HG03442 (cell line): ENCODE measurements around the gene GDAP1L1.
"Not testable (repeated sequence)": the region's sequence is repeated elsewhere in the genome, so short reads cannot be mapped to it uniquely, and the experiment has no call there.

Experiments used
- ATAC-seq: cut with Tn5 transposase; IDR thresholded peaks from one replicate; pipeline ENCODE4 v1.9.1; 2021; ENCODE audit warnings: mild to moderate bottlenecking, moderate library complexity; ENCODE audit not compliant: unreplicated experiment

Gene GDAP1L1

GRCh38 chr20:44219170-44219730, 27.9 kb upstream of the GDAP1L1 start:
- no peak for ATAC-seq

DNA sequence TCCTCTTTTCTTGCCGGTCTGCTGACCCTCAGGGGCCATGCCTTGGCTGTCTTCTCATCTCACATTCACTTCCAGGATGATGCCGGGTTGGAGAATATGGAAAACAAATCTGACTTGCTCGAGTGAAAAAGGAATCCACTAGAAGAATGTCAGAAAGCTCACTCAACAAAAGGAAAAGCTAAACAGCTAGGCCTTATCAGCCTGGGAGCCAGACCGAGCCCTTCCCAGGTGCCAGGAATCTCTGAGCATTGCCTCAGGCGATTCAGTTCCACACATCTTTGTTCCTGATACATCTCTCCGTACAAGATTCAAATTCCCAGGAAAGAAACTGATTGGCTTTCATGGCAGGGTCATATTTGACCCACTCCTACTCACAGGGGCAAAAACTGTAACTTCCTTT, 27.3 kb upstream of the GDAP1L1 start:
- ATAC-seq: no peak

GRCh38 chr20:44221368-44221954, 25.6 kb upstream of the GDAP1L1 start:
- ATAC-seq: no peak

DNA sequence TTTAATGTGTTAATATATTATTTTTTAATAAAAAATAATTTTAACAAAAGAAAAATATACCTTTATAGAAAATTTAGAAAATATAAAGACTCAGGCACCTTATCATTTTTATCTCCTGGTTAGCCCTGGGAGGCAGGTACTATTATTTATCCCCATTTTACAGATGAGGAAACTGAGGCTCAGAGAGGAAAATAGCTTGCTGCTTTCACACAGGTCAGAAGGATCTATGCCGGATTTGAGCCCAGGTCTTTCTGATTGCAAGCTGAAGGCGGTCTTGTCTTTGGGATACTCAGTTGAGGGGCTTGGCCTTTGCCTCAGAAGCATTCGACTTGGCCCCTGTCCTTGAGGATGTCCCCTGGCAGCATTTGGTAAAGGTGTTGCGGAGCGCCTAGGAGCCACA, 25.1 kb upstream of the GDAP1L1 start:
- no peak for ATAC-seq

- no peak for ATAC-seq
Observed at GRCh38 chr20:44222633-44223368, 24.3 kb upstream of the GDAP1L1 start.

DNA sequence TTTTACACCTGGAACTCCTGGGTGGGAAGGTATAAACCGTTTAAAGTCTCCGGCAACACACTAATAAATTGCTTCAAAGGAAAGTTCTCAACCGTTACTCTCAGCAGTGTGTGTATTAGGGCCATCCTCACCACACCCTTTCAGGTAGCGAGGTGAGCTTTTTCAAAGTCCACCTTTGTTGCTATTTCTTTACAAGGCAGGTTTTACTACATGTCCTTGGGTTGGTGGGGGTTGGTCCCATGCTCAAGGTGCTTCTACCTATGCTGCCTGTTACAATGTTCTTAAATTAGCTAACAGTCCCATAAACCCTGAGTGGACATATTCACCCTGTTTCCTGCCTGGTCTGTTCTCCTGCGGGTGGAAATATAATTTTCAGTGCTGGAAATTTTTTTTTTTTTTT, 23.4 kb upstream of the GDAP1L1 start:
- no peak for ATAC-seq

DNA sequence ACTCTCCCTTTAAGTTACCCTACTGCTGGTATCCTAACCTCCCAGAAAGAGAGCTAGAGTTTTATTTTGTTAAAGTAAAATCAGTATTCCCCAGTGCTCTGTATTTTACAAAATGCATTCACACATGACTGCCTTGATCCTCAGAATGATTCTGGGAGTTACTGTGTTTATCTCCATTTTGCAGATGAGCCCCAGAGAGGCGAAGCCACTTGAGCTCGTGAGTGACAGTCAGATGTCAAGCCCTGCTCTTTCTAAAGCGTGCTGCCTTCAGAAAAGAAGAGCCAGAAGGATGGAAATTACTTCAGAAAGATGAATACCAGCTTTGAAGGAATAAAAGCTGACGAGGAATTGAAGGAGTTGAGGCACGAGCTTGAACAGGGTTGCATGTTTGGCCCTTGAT, 22.5 kb upstream of the GDAP1L1 start:
- ATAC-seq: no peak

GRCh38 chr20:44228465-44229258, 18.4 kb upstream of the GDAP1L1 start:
- no peak for ATAC-seq

- ATAC-seq: no peak
Observed at GRCh38 chr20:44231193-44231592, 15.9 kb upstream of the GDAP1L1 start.

DNA sequence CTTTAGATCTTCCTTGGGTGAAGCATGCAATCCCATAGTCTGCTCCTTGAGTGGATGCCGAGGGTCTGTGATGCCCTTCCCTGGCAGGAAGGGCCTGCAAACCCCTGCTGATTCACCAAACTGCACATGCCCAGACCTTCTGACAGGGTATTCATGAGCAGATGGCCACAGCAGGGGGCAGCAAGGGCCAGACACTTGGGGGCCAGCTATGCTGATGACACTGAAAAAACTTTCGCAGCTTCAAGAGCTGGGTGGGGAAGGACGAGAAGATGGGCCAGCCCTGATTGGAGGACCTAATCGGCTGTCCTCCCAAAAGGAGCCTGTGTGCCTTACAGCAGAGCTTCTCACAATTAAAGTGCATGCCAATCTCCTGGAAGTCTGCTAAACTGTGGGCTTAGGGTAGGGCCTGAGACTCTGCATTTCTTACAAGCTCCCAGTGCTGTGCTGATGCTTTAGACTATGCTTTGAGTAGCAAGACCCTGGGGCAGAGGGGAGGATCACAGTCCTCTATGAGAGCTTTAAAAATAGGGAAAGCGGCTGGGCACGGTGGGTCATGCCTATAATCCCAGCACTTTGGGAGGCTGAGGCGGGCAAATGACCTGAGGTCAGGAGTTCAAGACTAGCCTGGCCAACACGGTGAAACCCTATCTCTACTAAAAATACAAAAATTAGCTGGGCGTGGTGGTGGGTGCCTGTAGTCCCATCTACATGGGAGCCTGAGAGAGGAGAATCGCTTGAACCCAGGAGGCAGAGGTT, 15.2 kb upstream of the GDAP1L1 start:
- no peak for ATAC-seq

DNA sequence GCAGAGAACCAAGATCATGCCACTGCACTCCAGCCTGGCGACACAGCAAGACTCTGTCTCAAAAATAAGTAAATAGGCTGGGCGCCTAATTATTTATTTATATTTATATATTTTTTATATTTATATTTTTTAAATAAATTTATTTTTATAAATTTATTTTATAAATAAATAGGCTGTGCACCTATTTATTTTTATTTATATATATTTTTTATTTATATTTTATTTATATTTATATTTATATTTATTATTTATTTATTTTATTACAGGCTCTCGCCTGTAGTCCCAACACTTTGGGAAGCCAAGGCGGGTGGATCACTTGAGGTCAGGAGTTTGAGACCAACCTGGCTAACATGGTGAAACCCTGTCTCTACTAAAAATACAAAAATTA, 14.6 kb upstream of the GDAP1L1 start:
- not testable (repeated sequence) for ATAC-seq

- no peak for ATAC-seq
Observed at GRCh38 chr20:44233436-44234016, 13.6 kb upstream of the GDAP1L1 start.

DNA sequence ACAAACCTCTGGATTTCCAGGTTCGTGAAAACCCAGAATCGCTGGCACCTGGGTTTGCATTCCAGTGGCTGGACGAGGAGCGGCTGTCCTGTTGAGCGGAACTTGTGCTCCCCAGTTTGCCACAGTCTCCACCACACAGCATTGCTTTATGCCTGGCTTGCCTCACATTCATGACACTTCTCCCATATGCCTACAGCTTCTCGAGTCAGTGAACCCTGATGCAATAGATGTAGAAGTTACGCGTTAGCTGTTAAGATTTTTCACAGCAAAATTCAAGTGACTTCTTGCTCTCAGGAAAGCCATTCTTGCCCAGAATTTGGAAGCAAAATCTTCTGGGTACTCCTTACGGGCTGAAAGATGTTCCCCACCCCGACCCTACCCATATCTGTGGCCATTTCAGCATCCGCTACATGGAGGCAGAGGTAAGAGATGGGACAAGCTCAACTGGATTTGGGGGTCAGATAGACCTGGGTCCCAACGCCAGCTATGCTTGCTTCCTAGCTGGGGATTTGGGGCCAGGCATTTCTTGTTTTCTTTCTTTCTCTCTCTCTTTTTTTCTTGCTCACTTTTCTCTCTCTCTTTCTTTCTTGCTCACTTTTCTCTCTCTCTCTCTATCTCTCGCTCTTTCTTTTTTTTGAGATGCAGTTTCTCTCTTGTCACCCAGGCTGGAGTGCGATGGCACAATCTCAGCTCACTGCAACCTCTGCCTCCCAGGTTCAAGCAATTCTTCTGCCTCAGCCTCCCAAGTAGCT, 12.4 kb upstream of the GDAP1L1 start:
- ATAC-seq: no peak

- ATAC-seq: no peak
Observed at GRCh38 chr20:44235702-44236101, 11.4 kb upstream of the GDAP1L1 start.

DNA sequence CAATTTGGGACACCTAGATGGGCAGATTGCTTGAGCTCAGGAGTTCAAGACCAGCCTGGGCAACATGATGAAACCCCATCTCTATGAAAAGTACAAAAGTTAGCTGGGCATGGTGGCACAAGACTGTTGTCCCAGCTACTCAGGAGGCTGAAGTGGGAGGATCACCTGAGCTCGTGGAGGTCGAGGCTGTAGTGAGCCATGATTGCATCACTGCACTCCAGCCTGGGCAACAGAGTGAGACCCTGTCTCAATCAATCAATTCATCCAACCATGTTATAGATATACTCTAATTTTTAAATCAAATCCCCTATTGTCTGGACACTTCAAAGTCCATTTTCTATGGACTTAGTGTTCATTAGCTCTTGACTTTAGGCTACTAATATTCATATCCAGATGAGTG, 10.3 kb upstream of the GDAP1L1 start:
- not testable (repeated sequence) for ATAC-seq

GRCh38 chr20:44241796-44242195, 5.3 kb upstream of the GDAP1L1 start:
- ATAC-seq: no peak

GRCh38 chr20:44245977-44246376, 1.1 kb upstream of the GDAP1L1 start:
- ATAC-seq: no peak

DNA sequence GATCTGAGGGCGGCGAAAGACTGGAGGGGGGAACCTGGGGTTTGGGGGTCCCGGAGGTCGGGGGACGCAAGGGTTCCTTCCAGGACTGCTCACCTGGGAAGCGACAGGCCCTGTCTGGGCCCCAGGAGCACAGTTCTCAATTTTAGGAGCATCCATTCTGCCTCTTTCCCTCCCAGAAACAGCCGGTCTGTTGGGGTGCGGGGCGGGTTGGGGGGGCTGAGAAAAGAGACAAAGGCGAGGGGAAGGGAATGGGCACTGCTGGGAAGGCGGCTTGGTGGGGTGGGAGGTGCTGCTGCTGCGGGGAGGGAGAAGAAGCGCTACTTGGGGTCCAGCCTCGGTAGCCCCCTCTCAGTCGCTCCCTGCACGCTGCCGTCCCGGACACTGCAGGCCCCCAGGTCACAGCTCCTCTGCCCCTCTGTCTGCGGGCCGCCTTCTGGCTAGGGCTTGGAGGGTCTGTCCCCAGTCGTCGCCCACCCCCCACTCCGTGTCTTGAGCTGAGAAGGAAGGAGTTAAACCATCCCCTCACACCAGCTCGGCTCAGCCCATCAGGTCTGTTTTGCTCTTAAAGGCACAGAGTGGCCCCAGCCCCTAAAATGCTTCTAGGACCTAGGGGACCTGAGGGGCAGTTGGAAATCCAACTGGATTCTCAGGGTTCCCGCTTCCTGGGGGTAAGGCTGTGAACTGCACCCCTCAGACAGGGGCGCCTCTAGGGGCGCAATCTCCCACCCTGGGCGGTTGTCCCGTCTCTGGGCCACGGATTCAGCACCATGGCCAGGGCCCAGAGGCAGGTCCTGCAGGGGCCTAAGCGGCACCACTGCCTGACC, 690 bp downstream of the GDAP1L1 start:
- ATAC-seq: no peak

GRCh38 chr20:44248410-44248759, 1.3 kb downstream of the GDAP1L1 start:
- no peak for ATAC-seq
